ENCODE measurements around the gene PNLIPRP1. TPM values are rescaled to one million over a fixed set of nuclear protein-coding genes. Genes with fewer than 3 reads are reported as not detected.
A peak's percentile ranks its signal among the peaks of the same experiment; 100 is the strongest.

The PNLIPRP1 gene
- total RNA-seq, 1 donor: not detected

DNA sequence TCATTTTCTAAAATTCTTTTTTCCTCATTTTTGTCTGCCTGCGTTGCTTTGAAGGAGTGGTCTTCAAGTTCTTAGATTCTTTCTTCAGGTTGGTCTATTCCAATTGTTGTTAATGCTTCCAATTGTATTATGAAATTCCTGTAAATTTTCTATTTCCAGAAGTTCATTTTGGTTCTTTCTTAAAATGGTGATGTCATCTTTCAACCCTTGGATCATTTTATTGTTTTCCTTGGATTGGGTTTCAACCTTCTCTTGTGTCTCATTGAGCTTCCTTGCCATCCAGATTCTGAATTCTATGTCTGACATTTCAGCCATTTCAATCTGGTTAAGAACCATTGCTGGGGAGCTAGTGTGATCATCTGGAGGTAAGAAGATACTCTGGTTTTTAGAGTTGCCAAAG lies 63.1 kb downstream of the PNLIPRP1 start:
- no peak for DNase-seq (ENCODE audit: low read depth)
- TF ChIP-seq, protein P1, sequence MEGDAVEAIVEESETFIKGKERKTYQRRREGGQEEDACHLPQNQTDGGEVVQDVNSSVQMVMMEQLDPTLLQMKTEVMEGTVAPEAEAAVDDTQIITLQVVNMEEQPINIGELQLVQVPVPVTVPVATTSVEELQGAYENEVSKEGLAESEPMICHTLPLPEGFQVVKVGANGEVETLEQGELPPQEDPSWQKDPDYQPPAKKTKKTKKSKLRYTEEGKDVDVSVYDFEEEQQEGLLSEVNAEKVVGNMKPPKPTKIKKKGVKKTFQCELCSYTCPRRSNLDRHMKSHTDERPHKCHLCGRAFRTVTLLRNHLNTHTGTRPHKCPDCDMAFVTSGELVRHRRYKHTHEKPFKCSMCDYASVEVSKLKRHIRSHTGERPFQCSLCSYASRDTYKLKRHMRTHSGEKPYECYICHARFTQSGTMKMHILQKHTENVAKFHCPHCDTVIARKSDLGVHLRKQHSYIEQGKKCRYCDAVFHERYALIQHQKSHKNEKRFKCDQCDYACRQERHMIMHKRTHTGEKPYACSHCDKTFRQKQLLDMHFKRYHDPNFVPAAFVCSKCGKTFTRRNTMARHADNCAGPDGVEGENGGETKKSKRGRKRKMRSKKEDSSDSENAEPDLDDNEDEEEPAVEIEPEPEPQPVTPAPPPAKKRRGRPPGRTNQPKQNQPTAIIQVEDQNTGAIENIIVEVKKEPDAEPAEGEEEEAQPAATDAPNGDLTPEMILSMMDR (IDR thresholded peaks at IDR 0.05; ENCODE audit: insufficient read depth, low read depth, low read length): no peak

DNA sequence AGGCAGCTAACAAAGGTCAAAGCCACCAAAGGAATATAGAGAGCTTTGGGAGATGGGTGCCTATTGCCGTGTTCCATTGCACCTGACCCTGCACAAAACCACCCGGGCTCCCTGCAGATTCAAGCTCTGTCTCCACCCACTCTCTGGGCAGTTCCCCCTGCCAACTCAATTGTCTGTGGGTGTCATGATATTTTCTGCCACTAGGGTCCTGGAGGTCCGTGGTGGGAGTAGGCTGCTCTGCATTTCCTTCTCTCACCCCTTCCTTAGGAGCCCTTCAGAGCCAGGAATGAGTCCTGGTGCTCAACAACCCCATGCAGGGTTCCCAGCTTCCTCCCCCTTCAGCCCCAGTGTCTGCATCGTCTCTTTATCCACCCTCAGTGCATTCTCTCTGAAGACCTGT lies 64.1 kb downstream of the PNLIPRP1 start:
- H3K4me3 ChIP-seq (ENCODE audit: low read depth, low read length): no peak overlapping the region
- TF ChIP-seq, protein P1 (IDR thresholded peaks at IDR 0.05; ENCODE audit: insufficient read depth, low read depth, low read length): peak; percentile 41
- DNase-seq (ENCODE audit: low read depth): no peak

More for the DNA sequence above, 63.1 kb downstream of the PNLIPRP1 start:
- no peak overlapping the region for H3K4me3 ChIP-seq (ENCODE audit: low read depth, low read length)

DNA sequence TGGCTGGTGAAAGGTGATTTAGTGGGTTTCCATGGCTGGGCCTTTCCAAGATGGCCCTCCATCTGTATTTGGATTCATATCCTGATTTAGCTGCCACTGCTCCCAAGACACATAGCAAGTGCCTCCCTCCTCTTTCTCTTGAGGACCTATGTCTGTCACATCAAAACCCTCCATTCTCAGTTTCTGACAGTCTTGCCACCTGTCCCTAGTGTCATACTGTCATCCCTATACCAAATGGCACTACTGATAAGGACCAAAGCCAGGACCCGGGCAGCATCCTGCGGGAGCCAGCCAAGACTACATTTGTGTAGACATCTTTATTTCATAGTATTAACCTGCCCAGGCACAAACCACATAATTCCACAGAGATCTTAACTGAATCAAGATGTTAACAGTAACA lies 64.8 kb downstream of the PNLIPRP1 start:
- DNase-seq (ENCODE audit: low read depth): no peak
- TF ChIP-seq, protein P1 (IDR thresholded peaks at IDR 0.05; ENCODE audit: insufficient read depth, low read depth, low read length): no peak
- no peak overlapping the region for H3K4me3 ChIP-seq (ENCODE audit: low read depth, low read length)

DNA sequence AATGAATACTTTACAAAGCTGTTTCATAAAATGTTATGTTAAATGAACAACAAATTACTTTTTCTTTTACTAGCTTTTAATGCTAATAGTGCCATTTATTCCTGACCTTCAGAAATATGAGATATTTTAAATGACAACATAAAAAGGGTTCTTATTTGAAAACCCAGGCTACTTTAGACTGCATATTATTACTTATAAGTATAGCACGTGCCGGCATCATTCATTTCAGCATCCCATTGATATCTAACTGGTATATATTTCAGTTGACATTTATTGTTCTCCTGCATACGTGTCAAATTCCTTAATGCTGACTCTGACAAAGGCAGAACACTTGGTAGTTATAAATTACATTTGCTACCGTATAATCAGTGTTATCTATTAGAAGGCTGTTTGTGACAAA lies 65.3 kb downstream of the PNLIPRP1 start:
- DNase-seq (ENCODE audit: low read depth): no peak
- H3K4me3 ChIP-seq (ENCODE audit: low read depth, low read length): no peak overlapping the region
- TF ChIP-seq, protein P1 (IDR thresholded peaks at IDR 0.05; ENCODE audit: insufficient read depth, low read depth, low read length): no peak

DNA sequence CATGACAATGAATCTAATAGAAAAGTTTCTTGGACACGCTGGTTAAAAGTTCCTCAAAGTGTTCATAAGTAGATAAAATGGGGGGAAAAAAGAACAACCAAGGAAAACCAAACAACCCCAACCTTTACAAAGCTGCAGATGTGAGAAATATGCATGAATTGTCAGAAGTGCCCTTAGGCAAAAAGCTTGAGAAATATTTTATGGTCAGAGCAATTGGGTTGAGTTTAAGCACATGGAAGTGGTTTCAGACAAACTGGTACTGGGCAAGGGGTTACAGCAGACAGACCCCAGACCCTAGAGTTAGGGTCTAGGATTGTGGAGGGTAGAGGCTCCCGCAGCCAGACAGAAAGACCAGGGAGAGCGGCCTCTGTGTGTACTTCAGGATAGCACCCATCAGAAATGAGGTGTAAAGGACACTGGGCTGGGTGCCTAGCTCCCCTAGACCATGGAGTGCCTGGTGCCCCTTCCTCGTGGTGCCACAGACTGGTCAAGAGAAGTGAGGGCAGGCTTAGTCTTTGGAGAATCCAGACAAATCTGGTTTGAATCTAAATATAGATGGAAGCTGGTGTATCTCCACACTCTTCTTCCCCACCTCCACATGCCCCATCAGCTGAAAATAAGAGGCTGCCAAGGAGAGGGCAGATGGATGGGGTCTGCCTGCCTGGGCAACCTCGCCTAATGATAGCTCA lies 67.2 kb downstream of the PNLIPRP1 start:
- DNase-seq (ENCODE audit: low read depth): peak; percentile 10
- no peak overlapping the region for H3K4me3 ChIP-seq (ENCODE audit: low read depth, low read length)
- TF ChIP-seq, protein P1 (IDR thresholded peaks at IDR 0.05; ENCODE audit: insufficient read depth, low read depth, low read length): no peak

Other genes with a start within 250 kb of the PNLIPRP1 start
- not detected in 2 replicates for gene PNLIPRP3, start 163.1 kb upstream of the PNLIPRP1 start, total RNA-seq
- not detected in 2 replicates for gene PNLIP, start 45.0 kb upstream of the PNLIPRP1 start, total RNA-seq
- gene PNLIPRP2, start 30.0 kb downstream of the PNLIPRP1 start, total RNA-seq: not detected in 2 replicates
- 22.9 and 35.4 TPM in 2 replicates for gene HSPA12A, start 151.6 kb downstream of the PNLIPRP1 start, total RNA-seq

All from fibroblast of villous mesenchyme (primary cell).